H9 (cell line): ENCODE measurements around the gene NARS2. TPM values are rescaled to one million over a fixed set of nuclear protein-coding genes. Genes with fewer than 3 reads are reported as not detected.

Experiments
- DNase-seq: peaks from one replicate; pipeline ENCODE4 v3.0.0-alpha.2; 2017
- H2AFZ ChIP-seq: one replicate; pipeline ENCODE4 v1.6.1; 2013; ENCODE audit warnings: mild to moderate bottlenecking, low read length, control low read depth, moderate library complexity
- H2AK5ac ChIP-seq: 2 replicates; pipeline ENCODE4 v1.6.1; 2013; ENCODE audit warnings: low read length, control low read depth, mixed read lengths; ENCODE audit not compliant: insufficient read length
- H2BK120ac ChIP-seq: one replicate; pipeline ENCODE4 v1.6.1; 2013; ENCODE audit warnings: low read depth, mild to moderate bottlenecking, low read length, control low read depth, inconsistent platforms; ENCODE audit not compliant: poor library complexity, severe bottlenecking
- H2BK12ac ChIP-seq: 2 replicates; pipeline ENCODE4 v1.6.1; 2013; ENCODE audit warnings: low read length, control low read depth, mixed read lengths, low read depth; ENCODE audit not compliant: insufficient read length
- H2BK15ac ChIP-seq: 2 replicates; pipeline ENCODE4 v1.6.1; 2013; ENCODE audit warnings: low read depth, low read length, control low read depth
- H2BK20ac ChIP-seq: one replicate; pipeline ENCODE4 v1.6.1; 2013; ENCODE audit warnings: low read depth, mild to moderate bottlenecking, low read length, control low read depth, inconsistent platforms; ENCODE audit not compliant: poor library complexity, severe bottlenecking
- H2BK5ac ChIP-seq: 2 replicates; pipeline ENCODE4 v1.6.1; 2013; ENCODE audit warnings: low read length, control low read depth, mixed read lengths; ENCODE audit not compliant: insufficient read length
- H3K14ac ChIP-seq: 2 replicates; pipeline ENCODE4 v1.6.1; 2013; ENCODE audit warnings: low read length, control low read depth; ENCODE audit not compliant: insufficient read depth
- H3K18ac ChIP-seq: 2 replicates; pipeline ENCODE4 v1.6.1; 2013; ENCODE audit warnings: low read depth, mild to moderate bottlenecking, mixed read lengths, low read length, control low read depth; ENCODE audit not compliant: insufficient read length
- H3K23ac ChIP-seq: 2 replicates; pipeline ENCODE4 v1.6.1; 2013; ENCODE audit warnings: low read length, control low read depth, mixed read lengths, low read depth; ENCODE audit not compliant: insufficient read length
- H3K23me2 ChIP-seq: 2 replicates; pipeline ENCODE4 v1.6.1; 2013; ENCODE audit warnings: low read depth, mild to moderate bottlenecking, mixed read lengths, low read length, control low read depth; ENCODE audit not compliant: insufficient read length, poor library complexity, severe bottlenecking
- H3K27ac ChIP-seq: 2 replicates; pipeline ENCODE4 v1.5.1; 2013; ENCODE audit warnings: low read length, control low read depth, mixed read lengths, low read depth; ENCODE audit not compliant: insufficient read length
- H3K27me3 ChIP-seq: 2 replicates; pipeline ENCODE4 v1.6.1; 2013; ENCODE audit warnings: low read length, control low read depth, inconsistent platforms; ENCODE audit not compliant: insufficient read depth
- H3K4ac ChIP-seq: 2 replicates; pipeline ENCODE4 v1.6.1; 2013; ENCODE audit warnings: low read depth, mild to moderate bottlenecking, control low read depth, inconsistent platforms, low read length, moderate library complexity
- H3K4me1 ChIP-seq: 2 replicates; pipeline ENCODE4 v1.6.1; 2013; ENCODE audit warnings: low read length, control low read depth, inconsistent platforms; ENCODE audit not compliant: insufficient read depth
- H3K4me2 ChIP-seq: 2 replicates; pipeline ENCODE4 v1.6.1; 2013; ENCODE audit warnings: low read length, control low read depth, mixed read lengths; ENCODE audit not compliant: insufficient read length, insufficient read depth
- H3K56ac ChIP-seq: 2 replicates; pipeline ENCODE4 v1.6.1; 2013; ENCODE audit warnings: low read depth, mild to moderate bottlenecking, mixed read lengths, low read length, control low read depth; ENCODE audit not compliant: insufficient read length
- H3K79me1 ChIP-seq: 2 replicates; pipeline ENCODE4 v1.6.1; 2013; ENCODE audit warnings: low read depth, mild to moderate bottlenecking, moderate library complexity, low read length, control low read depth, inconsistent platforms; ENCODE audit not compliant: insufficient read depth, poor library complexity, severe bottlenecking
- H3K79me2 ChIP-seq: 2 replicates; pipeline ENCODE4 v1.6.1; 2013; ENCODE audit warnings: low read length, control low read depth, inconsistent platforms; ENCODE audit not compliant: insufficient read depth
- H3K9ac ChIP-seq: 2 replicates; pipeline ENCODE4 v1.6.1; 2013; ENCODE audit warnings: low read length, control low read depth, mixed read lengths; ENCODE audit not compliant: insufficient read length; ENCODE audit errors: extremely low read depth
- H3K9me3 ChIP-seq: one replicate; pipeline ENCODE4 v1.6.1; 2013; ENCODE audit warnings: low read depth, low read length, inconsistent platforms; ENCODE audit not compliant: control insufficient read depth
- H3T11ph ChIP-seq: one replicate; pipeline ENCODE4 v1.6.1; 2013; ENCODE audit warnings: mild to moderate bottlenecking, low read length, control low read depth, inconsistent platforms
- H4K20me1 ChIP-seq: one replicate; pipeline ENCODE4 v1.6.1; 2013; ENCODE audit not compliant: control insufficient read depth, insufficient read length, insufficient read depth
- H4K5ac ChIP-seq: 2 replicates; pipeline ENCODE4 v1.6.1; 2013; ENCODE audit warnings: low read depth, mild to moderate bottlenecking, mixed read lengths, low read length, control low read depth; ENCODE audit not compliant: insufficient read length
- H4K8ac ChIP-seq: replicated peaks from 2 replicates; pipeline ENCODE4 v1.6.1; 2013; ENCODE audit warnings: low read length, control low read depth, mixed read lengths, low read depth; ENCODE audit not compliant: insufficient read length
- H4K91ac ChIP-seq: 2 replicates; pipeline ENCODE4 v1.6.1; 2013; ENCODE audit warnings: low read depth, mild to moderate bottlenecking, moderate library complexity, mixed read lengths, low read length, control low read depth; ENCODE audit not compliant: insufficient read length
- H3K27ac Mint-ChIP-seq, 3 experiments: 2 replicates in 2 of 3; 3 replicates in 1 of 3; pipeline ENCODE4 v1.8.0; 2020 to 2021; ENCODE audit warnings: mixed read lengths in 3 of 3, mild to moderate bottlenecking in 1 of 3, moderate library complexity in 1 of 3
- H3K27me3 Mint-ChIP-seq: 2 replicates; pipeline ENCODE4 v1.8.0; 2021; ENCODE audit warnings: low read depth, mild to moderate bottlenecking, moderate library complexity, mixed read lengths
- H3K36me3 Mint-ChIP-seq, 3 experiments: 2 replicates in 2 of 3; 3 replicates in 1 of 3; pipeline ENCODE4 v1.8.0; 2020 to 2021; ENCODE audit warnings: low read depth in 3 of 3, mixed read lengths in 3 of 3; ENCODE audit not compliant: insufficient read depth in 1 of 3
- H3K4me1 Mint-ChIP-seq, 2 experiments: 2 replicates each; pipeline ENCODE4 v1.8.0; 2020; ENCODE audit warnings: mixed read lengths in 2 of 2
- H3K4me3 Mint-ChIP-seq, 2 experiments: 2 replicates in 1 of 2; 3 replicates in 1 of 2; pipeline ENCODE4 v1.8.0; 2020 to 2021; ENCODE audit warnings: mild to moderate bottlenecking in 2 of 2, mixed read lengths in 2 of 2, moderate library complexity in 1 of 2
- H3K9me3 Mint-ChIP-seq, 2 experiments: 2 replicates in 1 of 2; 3 replicates in 1 of 2; pipeline ENCODE4 v1.8.0; 2020; ENCODE audit warnings: mild to moderate bottlenecking in 2 of 2, mixed read lengths in 2 of 2, moderate library complexity in 1 of 2
- CTCF ChIP-seq: fragments of 200-600 bp; sonication (generic); conservative IDR thresholded peaks from 3 replicates; pipeline ENCODE4 v1.8.0; 2021; ENCODE audit warnings: antibody characterized with exemption, mild to moderate bottlenecking
- WGBS: extraction: QIAGEN DNeasy Blood & Tissue Kit; methylation state at CpG from one replicate; pipeline ENCODE4 v1.1.7; 2013; ENCODE audit warnings: missing lambda C conversion rate, low lambda C conversion rate, mixed read lengths; ENCODE audit not compliant: insufficient read length; ENCODE audit errors: extremely low coverage; 5-methylcytosine and 5-hydroxymethylcytosine counted together
- total RNA-seq: library from RNA; stranded (reverse); gene quantifications from 2 replicates; pipeline ENCODE4 v1.2.1, GENCODE V29; 2021

The NARS2 gene
- total RNA-seq, 1 experiment from 2014 or later: 29.7 TPM

GRCh38 chr11:78493413-78493975 lies 81.2 kb downstream of the NARS2 start:
- no peaks in the 10 kb centered on the region for H3K79me2 ChIP-seq
- no peak overlapping the region for H2AFZ ChIP-seq
- Mint-ChIP-seq H3K36me3 (peaks cover 0 to 5% (median 5%) of the 10 kb centered on the region in 3 experiments; a peak in 2 of 7 replicates), H3K4me3 (no peak overlapping the region), H3K4me1 (peaks cover 6 to 7% of the 10 kb centered on the region in 2 experiments; a peak in 3 of 4 replicates), H3K27me3 (no peaks in the 10 kb centered on the region), H3K27ac (no peak overlapping the region), H3K9me3 (no peaks in the 10 kb centered on the region)
- H2BK12ac ChIP-seq: no peak overlapping the region
- no peak overlapping the region for H3K14ac ChIP-seq
- no peak overlapping the region for H4K5ac ChIP-seq
- H2BK15ac ChIP-seq: no peak overlapping the region
- H3K4me2 ChIP-seq: no peak overlapping the region
- H2BK5ac ChIP-seq: no peak overlapping the region
- no peak overlapping the region for H3K56ac ChIP-seq
- no peaks in the 10 kb centered on the region for H3K79me1 ChIP-seq
- no peak overlapping the region for H2BK120ac ChIP-seq
- no peak for DNase-seq
- H3K9me3 ChIP-seq: no peaks in the 10 kb centered on the region
- no peak overlapping the region for H2BK20ac ChIP-seq
- no peaks in the 10 kb centered on the region for H3K23me2 ChIP-seq
- H3K18ac ChIP-seq: no peak overlapping the region
- no peak overlapping the region for H3K9ac ChIP-seq
- H2AK5ac ChIP-seq: no peak overlapping the region
- no peaks in the 10 kb centered on the region for H3K27me3 ChIP-seq
- TF ChIP-seq CTCF: no peak
- no peak overlapping the region for H3T11ph ChIP-seq
- no peaks in the 10 kb centered on the region for H3K4me1 ChIP-seq
- no peaks in the 10 kb centered on the region for H4K20me1 ChIP-seq
- WGBS: no CpG with 5 or more reads among the region's 3 CpGs
- no peak overlapping the region for H3K23ac ChIP-seq
- no peak overlapping the region for H4K91ac ChIP-seq
- H4K8ac ChIP-seq: no peak overlapping the region
- no peak overlapping the region for H3K27ac ChIP-seq
- no peak overlapping the region for H3K4ac ChIP-seq
